ENCODE measurements around the gene DCD. TPM values are rescaled to one million over a fixed set of nuclear protein-coding genes. Genes with fewer than 3 reads are reported as not detected.

Gene DCD
- total RNA-seq, 1 donor from 2014 or later: not detected

GRCh38 chr12:54658306-54659264 lies 10.4 kb upstream of the DCD start:
- Histone ChIP-seq H3K9me3 (ENCODE audit: insufficient read depth, low read depth, low read length) (no peaks in the 10 kb centered on the region), H3K79me2 (ENCODE audit: insufficient read depth, low read length) (no peaks in the 10 kb centered on the region), H2AFZ (ENCODE audit: low read depth, low read length) (no peak overlapping the region), H3K27me3 (ENCODE audit: insufficient read depth, low read length) (no peaks in the 10 kb centered on the region), H3K4me1 (ENCODE audit: insufficient read depth, low read length) (no peaks in the 10 kb centered on the region), H3K4me2 (ENCODE audit: low read length) (no peak overlapping the region), H3K9ac (ENCODE audit: low read length) (no peak overlapping the region), H4K20me1 (ENCODE audit: insufficient read depth, low read length) (no peaks in the 10 kb centered on the region), H3K27ac (ENCODE audit: low read depth, low read length) (no peak overlapping the region), H3K36me3 (ENCODE audit: insufficient read depth, low read length) (no peaks in the 10 kb centered on the region), H3K4me3 (ENCODE audit: insufficient read depth, low read depth, low read length) (no peak overlapping the region)
- Mint-ChIP-seq H3K27me3 (ENCODE audit: low read depth, unreplicated experiment) (peaks cover 16% of the 10 kb centered on the region), H3K4me3 (ENCODE audit: unreplicated experiment) (no peak overlapping the region), H3K27ac (ENCODE audit: unreplicated experiment) (no peak overlapping the region), H3K4me1 (ENCODE audit: low read depth, unreplicated experiment) (no peaks in the 10 kb centered on the region), H3K9me3 (ENCODE audit: unreplicated experiment) (no peaks in the 10 kb centered on the region), H3K36me3 (ENCODE audit: low read depth, unreplicated experiment) (no peaks in the 10 kb centered on the region)
- DNase-seq (ENCODE audit: low read depth) (no peak), FAIRE-seq (no peak)
- TF ChIP-seq EZH2 (IDR thresholded peaks at IDR 0.05; ENCODE audit: insufficient read depth, low read length) (no peak), CTCF (IDR thresholded peaks at IDR 0.05; ENCODE audit: insufficient read depth, low read depth, low read length) (peak; percentile 29)

DNA sequence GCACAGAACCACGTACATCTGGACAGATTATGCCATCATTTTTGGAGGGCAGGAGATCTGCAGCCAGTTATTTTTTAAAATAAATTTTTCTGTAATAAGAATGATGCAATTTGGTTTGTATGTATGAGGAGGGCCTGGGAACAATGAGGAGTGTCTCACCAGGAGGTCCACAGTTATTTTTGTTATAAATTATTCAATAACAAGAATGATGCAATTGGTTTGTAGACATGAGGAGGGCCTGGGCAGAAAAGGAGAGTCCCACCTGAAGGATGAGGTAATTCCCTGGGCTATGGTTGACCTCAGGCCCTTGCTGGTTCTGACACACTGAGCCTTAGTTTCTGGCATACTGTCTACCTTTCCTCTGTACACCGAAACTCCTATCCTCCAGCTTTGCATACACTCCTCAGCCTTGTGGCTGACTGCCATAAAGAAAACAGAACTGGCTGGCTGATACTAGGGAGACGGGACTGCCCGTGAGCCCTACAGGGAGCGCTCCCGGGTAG lies 9.0 kb upstream of the DCD start:
- peaks cover 2% of the 10 kb centered on the region for H3K9me3 Mint-ChIP-seq (ENCODE audit: unreplicated experiment)
- FAIRE-seq (no peak), DNase-seq (ENCODE audit: low read depth) (no peak)
- Histone ChIP-seq H3K27ac (ENCODE audit: low read depth, low read length) (no peak overlapping the region), H3K36me3 (ENCODE audit: insufficient read depth, low read length) (no peaks in the 10 kb centered on the region), H3K4me3 (ENCODE audit: insufficient read depth, low read depth, low read length) (no peak overlapping the region), H2AFZ (ENCODE audit: low read depth, low read length) (no peak overlapping the region), H3K9me3 (ENCODE audit: insufficient read depth, low read depth, low read length) (no peaks in the 10 kb centered on the region), H3K4me1 (ENCODE audit: insufficient read depth, low read length) (no peaks in the 10 kb centered on the region), H3K79me2 (ENCODE audit: insufficient read depth, low read length) (no peaks in the 10 kb centered on the region), H4K20me1 (ENCODE audit: insufficient read depth, low read length) (no peaks in the 10 kb centered on the region), H3K9ac (ENCODE audit: low read length) (no peak overlapping the region), H3K4me2 (ENCODE audit: low read length) (no peak overlapping the region), H3K27me3 (ENCODE audit: insufficient read depth, low read length) (no peaks in the 10 kb centered on the region)
- no peak overlapping the region for H3K4me3 Mint-ChIP-seq (ENCODE audit: unreplicated experiment)
- TF ChIP-seq EZH2 (IDR thresholded peaks at IDR 0.05; ENCODE audit: insufficient read depth, low read length) (no peak), CTCF (IDR thresholded peaks at IDR 0.05; ENCODE audit: insufficient read depth, low read depth, low read length) (no peak)
- H3K27me3 Mint-ChIP-seq (ENCODE audit: low read depth, unreplicated experiment): peaks cover 22% of the 10 kb centered on the region
- no peaks in the 10 kb centered on the region for H3K4me1 Mint-ChIP-seq (ENCODE audit: low read depth, unreplicated experiment)
- H3K27ac Mint-ChIP-seq (ENCODE audit: unreplicated experiment): no peak overlapping the region
- H3K36me3 Mint-ChIP-seq (ENCODE audit: low read depth, unreplicated experiment): no peaks in the 10 kb centered on the region

- Histone ChIP-seq H2AFZ (ENCODE audit: low read depth, low read length) (no peak overlapping the region), H3K79me2 (ENCODE audit: insufficient read depth, low read length) (no peaks in the 10 kb centered on the region), H4K20me1 (ENCODE audit: insufficient read depth, low read length) (no peaks in the 10 kb centered on the region), H3K27me3 (ENCODE audit: insufficient read depth, low read length) (no peaks in the 10 kb centered on the region), H3K9ac (ENCODE audit: low read length) (no peak overlapping the region), H3K27ac (ENCODE audit: low read depth, low read length) (no peak overlapping the region), H3K36me3 (ENCODE audit: insufficient read depth, low read length) (no peaks in the 10 kb centered on the region), H3K9me3 (ENCODE audit: insufficient read depth, low read depth, low read length) (no peaks in the 10 kb centered on the region), H3K4me1 (ENCODE audit: insufficient read depth, low read length) (no peaks in the 10 kb centered on the region), H3K4me3 (ENCODE audit: insufficient read depth, low read depth, low read length) (no peak overlapping the region), H3K4me2 (ENCODE audit: low read length) (no peak overlapping the region)
- TF ChIP-seq EZH2 (IDR thresholded peaks at IDR 0.05; ENCODE audit: insufficient read depth, low read length): no peak
- H3K9me3 Mint-ChIP-seq (ENCODE audit: unreplicated experiment): peaks cover 2% of the 10 kb centered on the region
- DNase-seq (ENCODE audit: low read depth) (no peak), FAIRE-seq (no peak)
- H3K27ac Mint-ChIP-seq (ENCODE audit: unreplicated experiment): no peak overlapping the region
- no peak overlapping the region for H3K4me3 Mint-ChIP-seq (ENCODE audit: unreplicated experiment)
- H3K4me1 Mint-ChIP-seq (ENCODE audit: low read depth, unreplicated experiment): no peaks in the 10 kb centered on the region
- no peaks in the 10 kb centered on the region for H3K36me3 Mint-ChIP-seq (ENCODE audit: low read depth, unreplicated experiment)
- peaks cover 22% of the 10 kb centered on the region for H3K27me3 Mint-ChIP-seq (ENCODE audit: low read depth, unreplicated experiment)
Observed at GRCh38 chr12:54654926-54655325, 6.8 kb upstream of the DCD start.

Data from astrocyte (in vitro differentiated cells and primary cell).